Keratinocyte (primary cell): Measurements from ENCODE around the gene XKR8. TPM values are rescaled to one million over a fixed set of nuclear protein-coding genes. Genes with fewer than 3 reads are reported as not detected.

ENCODE experiments used
- DNase-seq: peaks from one replicate; pipeline ENCODE4 v3.0.0-alpha.2; 2011; ENCODE audit warnings: low read depth, missing footprints, low spot score
- FAIRE-seq: peaks from 2 replicates; lab custom pipeline; 2011; peaks lifted over from hg19 to GRCh38; lab: Jason Lieb, UNC
- H2AFZ ChIP-seq: 2 replicates; pipeline ENCODE4 v1.6.0; 2012; ENCODE audit warnings: low read length, control low read depth, inconsistent platforms; ENCODE audit not compliant: control insufficient read depth
- H3K27ac ChIP-seq: 2 replicates; pipeline ENCODE4 v1.5.1; 2011; ENCODE audit warnings: low read length; ENCODE audit not compliant: control insufficient read depth, insufficient read depth
- H3K27me3 ChIP-seq: 3 replicates; pipeline ENCODE4 v1.6.0; 2011; ENCODE audit warnings: low read length; ENCODE audit not compliant: control insufficient read depth, insufficient read depth; ENCODE audit errors: extremely low read depth
- H3K36me3 ChIP-seq, 2 experiments: 2 replicates in 1 of 2; 3 replicates in 1 of 2; pipeline ENCODE4 v1.5.1; 2011; ENCODE audit warnings: low read length in 2 of 2, mild to moderate bottlenecking in 1 of 2; ENCODE audit not compliant: control insufficient read depth in 2 of 2, insufficient read depth in 2 of 2; ENCODE audit errors: extremely low read depth in 1 of 2
- H3K4me1 ChIP-seq: 3 replicates; pipeline ENCODE4 v1.5.1; 2011; ENCODE audit warnings: low read length; ENCODE audit not compliant: control insufficient read depth, insufficient read depth; ENCODE audit errors: extremely low read depth
- H3K4me2 ChIP-seq: 3 replicates; pipeline ENCODE4 v1.6.0; 2011; ENCODE audit warnings: low read depth, low read length; ENCODE audit not compliant: control insufficient read depth, insufficient read depth; ENCODE audit errors: extremely low read depth
- H3K4me3 ChIP-seq, 3 experiments: fragments of 200-600 bp in 1 of 3; sonication (generic) in 1 of 3; 2 replicates in 2 of 3; 3 replicates in 1 of 3; pipeline ENCODE4 v1.5.1; 2011 to 2016; ENCODE audit warnings: low read length in 3 of 3, mild to moderate bottlenecking in 3 of 3, control low read depth in 2 of 3, inconsistent platforms in 1 of 3, low read depth in 1 of 3, mixed read lengths in 1 of 3, mixed run types in 1 of 3, moderate library complexity in 1 of 3; ENCODE audit not compliant: control insufficient read depth in 2 of 3, insufficient read depth in 2 of 3; ENCODE audit errors: extremely low read depth in 1 of 3
- H3K79me2 ChIP-seq: 2 replicates; pipeline ENCODE4 v1.6.0; 2012; ENCODE audit warnings: low read length; ENCODE audit not compliant: control insufficient read depth, insufficient read depth
- H3K9ac ChIP-seq: 3 replicates; pipeline ENCODE4 v1.6.0; 2011; ENCODE audit warnings: low read length; ENCODE audit not compliant: control insufficient read depth, insufficient read depth; ENCODE audit errors: extremely low read depth
- H3K9me1 ChIP-seq: 3 replicates; pipeline ENCODE4 v1.6.0; 2011; ENCODE audit warnings: low read length; ENCODE audit not compliant: control insufficient read depth, insufficient read depth; ENCODE audit errors: extremely low read depth
- H3K9me3 ChIP-seq: 2 replicates; pipeline ENCODE4 v1.5.1; 2012; ENCODE audit warnings: low read depth, low read length; ENCODE audit not compliant: control insufficient read depth
- H4K20me1 ChIP-seq: 3 replicates; pipeline ENCODE4 v1.6.0; 2011; ENCODE audit warnings: low read length; ENCODE audit not compliant: control insufficient read depth, insufficient read depth; ENCODE audit errors: extremely low read depth
- CTCF ChIP-seq, 3 experiments: IDR thresholded peaks in 1 of 3; conservative IDR thresholded peaks in 1 of 3; optimal IDR thresholded peaks in 1 of 3; 2 replicates in 2 of 3; 3 replicates in 1 of 3; pipeline versions ENCODE3 to v1.5.1; 2011; ENCODE audit warnings: low read length in 3 of 3, mild to moderate bottlenecking in 3 of 3, moderate library complexity in 2 of 3, control low read depth in 1 of 3, inconsistent platforms in 1 of 3; ENCODE audit not compliant: insufficient read depth in 2 of 3; ENCODE audit errors: extremely low read depth in 1 of 3
- EZH2 ChIP-seq: IDR thresholded peaks from one replicate; pipeline ENCODE4 v1.6.1; 2012; ENCODE audit warnings: inconsistent platforms, mild to moderate bottlenecking, low read length, moderate library complexity
- dilution Hi-C: fragments of 300-500 bp; cut with MboI; formaldehyde crosslinking; loops from one replicate; pipeline ENCODE4 v1.7.0; 2020; ENCODE audit warnings: low sequenced_read_pairs; ENCODE audit not compliant: extremely low pct_ligation_motif_present
- polyA plus RNA-seq, 5 experiments: library from polyadenylated mRNA; depleted of rRNA in 3 of 5; stranded (reverse) in 3 of 5; stranded (forward) in 1 of 5; unstranded in 1 of 5; fragments of >200 nt; gene quantifications; 1 replicate in 1 of 5; 2 replicates in 3 of 5; 3 replicates in 1 of 5; pipeline versions ENCODE4 v1.2.1 to v1.2.3, GENCODE V29; 2011 to 2012; ENCODE audit warnings: missing spikeins in 2 of 5, low read depth in 1 of 5, low replicate concordance in 1 of 5

XKR8 gene
- polyA plus RNA-seq, 1 donor (not counting 4 experiments of a cell fraction or from before 2014, with no cell fraction given): 3.2 TPM

GRCh38 chr1:27915082-27915575 lies 44.6 kb upstream of the XKR8 start:
- no peak for DNase-seq
- Histone ChIP-seq H3K9me1 (no peaks in the 10 kb centered on the region), H3K4me1 (peaks cover 16% of the 10 kb centered on the region), H3K79me2 (peaks cover 7% of the 10 kb centered on the region), H3K36me3 (peaks cover 3 to 5% of the 10 kb centered on the region in 2 experiments), H4K20me1 (no peaks in the 10 kb centered on the region), H3K4me3 (peak overlapping the region in 1 of 3 experiments; percentile 40), H2AFZ (peak overlapping the region; percentile 91), H3K27me3 (no peaks in the 10 kb centered on the region), H3K9ac (no peak overlapping the region), H3K4me2 (peak overlapping the region; percentile 84), H3K27ac (no peak overlapping the region), H3K9me3 (no peaks in the 10 kb centered on the region)
- FAIRE-seq: no peak
- dilution Hi-C loops: no loop called here
- no peak for TF ChIP-seq CTCF (optimal IDR thresholded peaks at IDR 0.05 in 1 of 3, IDR thresholded peaks at IDR 0.05 in 1 of 3, conservative IDR thresholded peaks at IDR 0.05 in 1 of 3; ENCODE audit: extremely low read depth in 1 of 3, insufficient read depth in 2 of 3, low read length in 3 of 3)
- TF ChIP-seq EZH2: no peak

- no peak for DNase-seq
- H3K27me3 ChIP-seq: no peaks in the 10 kb centered on the region
- FAIRE-seq: no peak
- no peaks in the 10 kb centered on the region for H3K36me3 ChIP-seq
- no peaks in the 10 kb centered on the region for H3K9me1 ChIP-seq
- dilution Hi-C loops: no loop called here
- H3K79me2 ChIP-seq: no peaks in the 10 kb centered on the region
- H3K4me1 ChIP-seq: peaks cover 12% of the 10 kb centered on the region
- H3K4me2 ChIP-seq: no peak overlapping the region
- H3K4me3 ChIP-seq: no peak overlapping the region
- TF ChIP-seq EZH2 (no peak), CTCF (optimal IDR thresholded peaks at IDR 0.05 in 1 of 3, IDR thresholded peaks at IDR 0.05 in 1 of 3, conservative IDR thresholded peaks at IDR 0.05 in 1 of 3; ENCODE audit: extremely low read depth in 1 of 3, insufficient read depth in 2 of 3, low read length in 3 of 3) (no peak)
- no peak overlapping the region for H3K9ac ChIP-seq
- H4K20me1 ChIP-seq: no peaks in the 10 kb centered on the region
- no peak overlapping the region for H2AFZ ChIP-seq
- H3K9me3 ChIP-seq: no peaks in the 10 kb centered on the region
- no peak overlapping the region for H3K27ac ChIP-seq
Observed at GRCh38 chr1:27922272-27922671, 37.5 kb upstream of the XKR8 start.
